ENCODE data around the gene CMTM4.
"Not testable (repeated sequence)": the region's sequence is repeated elsewhere in the genome, so short reads cannot be mapped to it uniquely, and the experiment has no call there.

Gene CMTM4

GRCh38 chr16:66592814-66593213 lies 103.7 kb downstream of the CMTM4 start:
- DNase-seq (ENCODE audit: low spot score) = no peak

DNA sequence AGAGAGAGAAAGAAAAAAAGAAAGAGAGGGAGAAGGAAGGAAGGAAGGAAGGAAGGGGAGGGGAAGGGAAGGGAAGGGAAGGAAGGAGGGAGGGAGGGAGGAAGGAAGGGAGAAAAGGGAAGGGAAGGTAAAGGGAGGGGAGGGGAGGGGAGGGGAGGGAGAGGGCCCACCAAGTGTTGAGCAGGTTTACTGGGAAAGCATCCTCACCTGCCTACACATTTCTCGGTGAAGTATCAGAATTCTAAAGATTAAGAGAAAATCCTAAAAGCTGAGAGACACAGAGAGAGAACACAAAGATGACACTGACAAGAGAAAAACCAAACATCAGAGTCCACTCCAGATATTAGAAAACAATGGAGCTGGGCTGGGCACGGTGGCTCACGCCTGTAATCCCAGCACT lies 104.3 kb downstream of the CMTM4 start:
- no peak for DNase-seq (ENCODE audit: low spot score)

GRCh38 chr16:66591018-66591417 lies 105.5 kb downstream of the CMTM4 start:
- DNase-seq (ENCODE audit: low spot score) = no peak

- DNase-seq (ENCODE audit: low spot score) = no peak
Measured at GRCh38 chr16:66590322-66590721, 106.2 kb downstream of the CMTM4 start.

DNA sequence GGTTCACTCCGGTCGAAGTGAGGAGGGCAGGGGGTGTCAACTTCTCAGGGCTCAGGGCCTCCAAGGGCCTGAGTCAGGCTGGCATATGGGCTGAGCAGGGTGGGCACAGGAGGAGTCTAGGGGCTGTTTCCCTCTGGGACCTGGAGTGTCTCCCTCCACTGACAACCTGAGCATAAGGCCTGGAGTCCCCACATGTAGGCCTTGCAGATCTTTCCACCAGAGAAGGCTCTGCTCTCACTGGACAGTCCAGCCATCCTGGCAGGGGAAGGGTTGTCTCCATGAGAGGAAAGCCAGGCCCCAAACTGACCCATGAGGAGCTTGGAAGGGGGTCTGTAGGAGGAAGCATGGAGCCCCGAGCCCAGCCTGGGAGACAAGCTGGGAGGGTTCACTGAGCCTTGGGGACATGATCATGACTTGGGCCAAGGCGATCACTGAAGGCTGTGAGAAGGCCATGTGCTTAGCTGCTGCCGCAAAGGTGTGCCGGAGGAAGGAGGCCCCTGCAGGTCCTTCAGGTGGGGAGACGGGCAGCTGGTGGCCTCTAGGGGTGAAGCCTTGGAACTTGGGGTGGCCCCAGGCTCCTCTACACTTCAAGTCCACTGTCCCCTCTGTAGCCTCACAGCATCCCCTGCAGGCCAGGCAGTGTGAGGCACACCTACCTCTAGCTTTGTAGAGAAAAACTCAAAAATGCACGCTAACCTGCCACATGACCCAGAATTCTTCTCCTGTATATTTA lies 107.4 kb downstream of the CMTM4 start:
- DNase-seq (ENCODE audit: low spot score) = no peak

- no peak for DNase-seq (ENCODE audit: low spot score)
Measured at GRCh38 chr16:66587881-66588600, 108.5 kb downstream of the CMTM4 start.

DNA sequence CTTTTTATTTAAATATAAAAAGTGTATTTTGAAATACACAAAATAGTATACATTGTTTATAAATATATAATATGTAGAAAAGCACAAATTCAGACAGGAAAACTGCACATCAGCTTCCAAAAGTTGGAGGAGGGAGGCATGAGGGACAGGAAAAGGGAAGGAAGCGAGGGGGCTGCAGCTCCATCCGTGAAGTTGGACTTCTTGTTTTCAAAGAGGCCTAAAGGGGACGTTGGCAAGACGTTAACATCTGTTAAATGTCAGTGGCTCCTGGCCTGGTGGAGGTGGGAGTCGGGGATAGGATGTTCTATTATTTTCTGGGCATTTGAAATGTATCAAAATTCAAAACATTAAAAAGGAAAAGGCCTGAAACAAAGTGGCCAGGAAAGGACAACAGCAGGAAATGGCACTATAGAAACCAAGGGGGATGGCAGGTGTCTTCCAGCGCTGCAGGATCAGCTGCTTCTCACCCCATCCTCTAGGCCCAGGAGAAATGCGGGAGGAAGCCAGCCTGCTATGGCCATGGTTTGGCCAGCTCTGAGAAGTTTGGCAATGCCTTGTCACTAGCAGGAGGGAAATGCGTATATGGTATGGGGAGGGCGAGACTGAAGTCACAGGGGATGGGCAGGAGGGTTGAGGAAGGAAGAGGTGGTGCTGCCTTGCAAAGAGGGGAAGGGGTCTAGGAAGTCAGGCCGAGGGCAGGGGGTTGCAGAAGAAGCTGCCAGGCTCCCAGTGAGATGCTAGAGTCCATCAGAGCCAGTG lies 110.9 kb downstream of the CMTM4 start:
- no peak for DNase-seq (ENCODE audit: low spot score)

DNA sequence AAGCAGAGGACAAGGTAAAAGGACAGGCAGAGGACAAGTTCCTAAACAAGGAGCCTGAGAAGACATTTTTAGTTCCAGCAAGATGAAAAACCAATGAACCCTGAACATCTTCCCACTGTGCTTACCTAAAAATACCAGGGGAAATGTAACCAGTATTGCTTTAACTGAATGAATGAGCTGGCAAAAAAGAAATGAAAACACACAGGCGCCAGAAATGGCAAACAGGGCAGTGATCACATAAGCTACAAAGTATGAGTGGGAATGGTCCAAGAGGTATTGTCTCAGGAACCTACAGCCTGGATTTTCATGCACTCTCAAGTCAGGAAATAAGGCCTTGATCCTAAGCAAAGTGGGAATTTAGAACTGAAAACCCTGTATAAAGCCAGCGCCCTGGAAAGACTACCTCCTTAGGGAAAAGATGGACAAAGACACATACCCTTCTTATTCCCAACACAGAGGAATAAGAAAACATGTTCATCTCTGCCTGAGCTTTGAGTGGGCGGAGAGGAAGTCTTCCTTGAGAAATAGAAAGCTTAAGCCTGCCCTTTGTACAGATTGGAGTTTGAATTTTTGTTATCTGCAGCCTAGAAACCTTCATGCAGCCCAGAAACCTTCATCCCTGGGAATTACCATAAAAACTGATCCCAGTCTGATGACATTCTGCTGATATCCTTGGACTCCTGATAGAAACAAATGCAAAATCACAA lies 115.1 kb downstream of the CMTM4 start:
- DNase-seq (ENCODE audit: low spot score) = no peak

DNA sequence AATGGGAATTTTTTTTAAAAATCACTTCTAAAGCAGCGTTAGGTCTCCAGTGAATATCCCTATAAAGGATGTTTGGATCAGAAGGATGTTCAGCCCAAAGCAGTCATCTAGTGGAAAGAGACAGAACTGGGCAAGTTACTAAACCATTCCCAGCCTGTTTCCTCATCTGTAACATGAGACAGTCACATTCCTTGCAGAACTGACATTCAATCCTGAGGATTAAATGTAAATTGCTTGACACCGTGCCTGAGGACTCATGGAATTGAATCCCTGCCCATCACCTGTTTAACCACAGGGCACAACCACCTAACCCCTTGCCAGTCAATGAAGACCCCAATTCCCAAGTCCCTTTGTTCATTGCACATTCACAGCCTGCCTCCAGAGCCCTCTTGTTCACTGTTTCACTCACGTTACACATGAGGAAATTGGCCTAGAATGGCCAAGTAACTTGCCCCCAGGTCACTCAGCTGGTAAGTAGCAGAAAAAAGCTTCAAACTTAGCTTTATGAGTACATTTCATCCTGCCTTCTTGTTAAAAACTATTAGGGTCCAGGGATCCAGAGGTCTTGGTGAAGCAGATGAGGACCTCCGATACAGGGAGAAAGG lies 115.8 kb downstream of the CMTM4 start:
- DNase-seq (ENCODE audit: low spot score) = peak; percentile 68

DNA sequence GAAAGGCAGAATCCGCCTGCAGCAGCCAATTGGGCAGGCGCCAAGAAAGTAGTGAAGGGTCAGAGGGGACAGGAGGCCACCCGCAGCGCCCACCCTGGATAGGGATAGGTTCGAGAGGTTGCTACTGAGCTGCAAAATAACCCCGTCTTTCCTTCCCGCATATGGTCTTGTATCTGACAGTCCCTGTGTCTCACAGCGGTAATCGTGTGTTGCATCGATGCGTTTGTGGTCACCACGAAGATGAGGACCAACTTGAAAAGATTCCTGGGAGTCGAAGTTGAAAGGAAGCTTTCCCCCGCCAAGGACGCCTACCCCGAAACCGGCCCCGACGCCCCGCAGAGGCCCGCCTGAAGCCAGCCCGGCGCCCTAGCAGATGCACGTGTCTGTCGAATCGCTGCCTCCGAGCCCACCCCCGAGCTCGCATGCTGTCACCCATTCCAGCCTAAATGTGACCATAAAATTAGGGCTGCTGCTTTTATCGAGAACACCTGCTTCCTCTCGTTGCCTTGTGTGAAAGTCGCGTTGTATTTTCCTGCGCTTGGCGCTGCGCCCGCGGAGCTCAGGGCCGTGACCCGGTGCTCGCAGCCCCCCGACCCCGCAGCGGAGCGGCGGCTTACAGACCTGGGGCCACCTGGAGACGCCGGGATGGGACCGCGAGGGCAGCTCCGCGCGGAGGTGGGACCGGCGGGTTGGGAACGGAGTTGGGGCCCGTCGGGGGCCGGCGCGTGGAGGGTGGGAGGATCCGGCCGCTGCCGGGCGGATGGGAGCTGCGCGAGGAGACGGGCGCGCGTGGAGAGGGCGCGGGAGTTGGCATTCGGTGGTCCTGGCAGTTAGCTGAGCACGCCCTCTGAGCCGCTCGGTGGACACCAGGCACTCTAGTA lies 117.7 kb downstream of the CMTM4 start, which contains the start of gene CMTM2:
CMTM2 (plus strand) TSS at position 813 of the 881 bp plus-strand sequence. CDS start 145 bp downstream, outside the sequence.
- peak; percentile 12 for DNase-seq (ENCODE audit: low spot score)

DNA sequence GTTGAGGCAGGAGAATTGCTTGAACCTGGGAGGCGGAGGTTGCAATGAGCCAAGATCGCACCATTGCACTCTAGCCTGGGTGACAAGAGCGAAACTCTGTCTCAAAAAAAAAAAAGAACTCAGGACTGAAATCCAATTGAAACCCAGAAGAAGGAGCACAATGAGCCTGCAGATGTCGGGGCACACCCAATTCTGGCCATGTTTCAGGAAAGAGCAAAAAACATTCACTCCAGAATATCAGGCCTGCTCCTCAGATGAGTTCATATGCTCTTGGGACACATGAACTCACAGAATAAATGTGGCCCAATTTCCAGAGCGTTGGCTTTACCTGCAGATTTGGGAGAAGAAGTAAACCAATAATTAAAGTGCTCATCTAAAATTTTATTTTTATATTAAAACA lies 120.2 kb downstream of the CMTM4 start:
- no peak for DNase-seq (ENCODE audit: low spot score)

GRCh38 chr16:66575060-66575459 lies 121.5 kb downstream of the CMTM4 start:
- DNase-seq (ENCODE audit: low spot score) = no peak

- no peak for DNase-seq (ENCODE audit: low spot score)
Measured at GRCh38 chr16:66574531-66574930, 122.0 kb downstream of the CMTM4 start.

DNA sequence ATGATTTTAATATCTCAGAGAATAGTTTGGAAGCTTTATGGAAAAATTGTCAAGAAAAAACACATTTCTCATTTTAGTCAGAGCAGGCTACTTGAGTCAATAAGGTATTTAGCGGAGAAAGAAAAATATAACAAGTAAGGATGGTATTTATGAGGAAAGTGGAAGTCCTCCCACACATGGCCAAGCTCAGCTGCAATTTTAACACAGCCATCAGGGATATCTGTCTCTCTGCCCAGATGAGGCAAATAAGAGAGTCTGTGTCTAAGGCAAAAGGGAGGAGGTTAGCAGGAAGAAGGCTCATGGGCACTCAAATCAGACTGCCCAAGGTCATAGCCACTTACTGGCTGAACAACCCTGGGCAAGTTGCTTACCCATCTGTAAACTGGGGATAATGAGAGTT lies 122.5 kb downstream of the CMTM4 start:
- DNase-seq (ENCODE audit: low spot score) = no peak

GRCh38 chr16:66572356-66572755 lies 124.2 kb downstream of the CMTM4 start:
- DNase-seq (ENCODE audit: low spot score) = no peak

DNA sequence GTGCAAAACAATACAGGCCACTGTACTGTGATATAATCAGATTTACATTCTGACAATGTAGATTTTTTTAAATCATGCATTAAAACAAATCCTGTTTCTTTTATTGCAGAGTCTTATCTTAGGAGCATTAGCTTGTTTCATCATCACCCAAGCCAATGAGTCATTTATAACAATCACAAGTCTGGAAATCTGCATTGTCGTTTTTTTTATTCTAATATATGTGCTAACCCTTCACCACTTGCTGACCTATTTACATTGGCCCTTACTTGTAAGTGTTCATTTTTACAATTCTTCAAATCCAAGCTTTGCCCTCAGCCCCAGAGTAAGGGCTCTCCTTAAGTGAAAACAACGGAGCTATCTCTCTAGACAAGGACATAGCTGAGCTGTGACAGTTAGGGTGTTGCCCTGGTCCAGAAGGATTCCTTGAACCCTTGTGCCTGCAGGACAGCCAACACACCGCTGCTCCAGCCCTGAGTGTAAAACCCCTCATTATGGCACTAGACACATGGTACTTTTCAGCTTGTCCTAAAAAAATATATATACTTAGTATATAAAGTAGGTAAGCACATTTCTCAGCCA lies 126.6 kb downstream of the CMTM4 start:
- no peak for DNase-seq (ENCODE audit: low spot score)

DNA sequence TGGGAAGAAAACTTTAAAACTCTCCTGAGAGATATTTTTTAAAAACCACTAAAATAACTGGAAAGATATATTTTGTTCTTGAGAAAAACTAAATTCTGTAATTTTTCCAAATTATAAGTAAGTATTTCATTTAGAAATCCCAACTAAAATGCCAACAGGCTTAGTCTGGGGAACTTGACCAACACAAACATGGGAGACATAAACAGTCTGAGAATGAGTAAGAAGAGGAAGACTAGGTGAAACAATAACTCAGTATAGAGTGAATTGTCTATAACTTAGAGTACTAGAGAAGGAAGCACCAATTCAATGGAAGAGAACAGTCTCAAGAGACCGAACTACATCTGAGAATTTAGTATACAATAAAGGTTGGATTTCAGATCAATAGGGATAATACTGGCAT lies 127.4 kb downstream of the CMTM4 start:
- DNase-seq (ENCODE audit: low spot score) = peak; percentile 37

DNA sequence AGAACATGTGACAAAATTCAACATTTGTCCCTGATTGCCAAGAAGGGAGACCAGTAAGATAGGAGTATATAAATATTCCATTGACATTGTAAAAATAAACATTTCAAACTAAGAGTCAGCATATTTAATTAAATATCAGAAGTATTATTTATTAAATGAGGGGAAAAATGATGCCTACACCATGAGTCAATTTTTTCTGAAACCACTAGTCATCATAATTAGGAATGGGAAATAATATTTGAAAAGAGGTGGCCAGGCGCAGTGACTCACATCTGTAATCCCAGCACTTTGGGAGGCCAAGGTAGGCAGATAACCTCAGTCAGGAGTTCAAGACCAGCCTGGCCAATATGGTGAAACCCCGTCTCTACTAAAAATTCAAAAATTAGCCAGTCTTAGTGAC lies 128.2 kb downstream of the CMTM4 start:
- DNase-seq (ENCODE audit: low spot score) = no peak

DNA sequence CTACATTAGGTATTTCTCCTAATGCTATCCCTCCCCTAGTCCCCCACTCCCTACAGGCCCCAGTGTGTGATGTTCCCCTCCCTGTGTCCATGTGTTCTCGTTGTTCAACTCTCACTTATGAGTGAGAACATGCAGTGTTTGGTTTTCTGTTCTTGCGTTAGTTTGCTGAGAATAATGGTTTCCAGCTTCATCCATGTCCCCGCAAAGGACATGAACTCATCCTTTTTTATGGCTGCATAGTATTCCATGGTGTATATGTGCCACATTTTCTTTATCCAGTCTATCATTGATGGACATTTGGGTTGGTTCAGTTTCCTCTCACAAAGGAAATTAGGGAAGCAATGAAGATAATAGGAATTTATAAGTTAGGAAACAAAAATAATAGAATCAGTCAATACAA lies 129.3 kb downstream of the CMTM4 start:
- DNase-seq (ENCODE audit: low spot score) = not testable (repeated sequence)

All from AG08395 (cell line).